GM21825 (cell line): Measurements from ENCODE around the gene MTX1.
"Not testable (repeated sequence)": the region's sequence is repeated elsewhere in the genome, so short reads cannot be mapped to it uniquely, and the experiment has no call there.

Experiments
- ATAC-seq: cut with Tn5 transposase; IDR thresholded peaks from one replicate; pipeline ENCODE4 v1.9.1; 2021; ENCODE audit warnings: mild to moderate bottlenecking, moderate library complexity; ENCODE audit not compliant: unreplicated experiment

MTX1 gene

DNA sequence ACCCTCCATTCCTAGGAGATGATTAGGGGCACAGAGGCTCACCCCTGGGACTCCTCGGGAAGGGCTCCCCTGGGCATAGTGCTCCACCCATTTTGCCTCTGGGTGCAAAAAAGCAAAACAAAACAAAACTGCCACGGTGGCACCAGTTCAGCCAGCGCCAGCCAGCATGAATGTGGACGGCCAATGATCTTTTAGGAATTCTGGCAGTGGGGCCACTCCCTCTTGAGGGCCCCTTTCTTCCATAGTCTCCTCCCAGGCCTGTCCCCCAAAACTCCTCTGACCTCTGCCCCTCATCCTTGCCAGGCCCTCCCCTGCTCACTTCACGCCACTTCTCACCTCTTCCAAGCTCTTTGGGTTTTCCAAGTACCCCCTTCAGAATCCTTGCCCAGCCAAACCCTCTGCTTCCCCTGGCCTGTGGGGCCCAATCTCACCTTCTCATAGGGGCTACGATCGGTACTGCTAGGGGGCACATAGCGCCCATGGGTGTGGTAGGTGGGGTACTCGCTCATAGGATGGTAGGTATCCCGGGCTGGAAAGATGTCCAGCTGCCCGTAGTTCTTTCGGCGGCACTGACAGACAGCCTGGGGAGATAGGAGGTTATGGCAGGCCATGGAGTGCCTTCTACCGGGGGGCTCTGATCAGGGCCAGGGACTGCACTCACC is 21.6 kb upstream of the MTX1 start:
- ATAC-seq: no peak

DNA sequence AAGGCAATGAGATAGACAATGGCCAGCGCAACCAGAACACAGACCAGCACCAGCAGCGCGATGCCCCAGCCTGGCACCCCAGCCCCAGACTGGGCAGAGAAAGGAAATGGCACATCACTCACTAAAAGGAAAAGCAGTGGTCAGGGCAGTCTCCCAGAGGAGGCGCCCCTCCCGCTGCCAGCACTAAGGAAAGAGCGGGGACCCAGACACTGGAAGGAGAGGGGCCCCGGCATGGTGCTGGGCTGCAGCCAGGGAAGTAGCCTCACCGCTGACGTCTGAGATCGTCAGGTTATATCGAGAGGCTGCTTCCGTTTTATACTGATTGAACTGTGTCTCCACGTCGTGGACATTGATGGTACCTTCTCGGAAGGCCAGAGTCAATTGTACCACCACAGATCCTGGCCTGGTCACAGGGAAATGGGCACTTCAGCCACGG is 21.0 kb upstream of the MTX1 start:
- ATAC-seq: no peak

DNA sequence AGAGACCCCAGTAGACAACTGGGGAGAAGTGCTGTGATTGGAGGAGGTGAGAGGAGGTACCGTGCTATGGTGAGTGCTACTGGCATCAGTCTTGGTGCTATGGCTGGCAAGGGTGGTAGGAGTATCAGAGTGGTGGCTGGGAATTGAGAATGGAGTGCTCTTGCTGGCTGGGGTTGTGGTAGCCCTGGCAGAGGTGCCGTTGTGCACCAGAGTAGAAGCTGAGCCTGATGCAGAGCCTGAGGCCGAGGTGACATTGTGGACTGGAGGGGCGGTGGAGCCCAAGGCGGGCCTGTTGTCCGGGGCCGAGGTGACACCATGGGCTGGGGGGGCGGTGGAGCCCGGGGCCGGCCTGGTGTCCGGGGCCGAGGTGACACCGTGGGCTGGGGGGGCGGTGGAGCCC is 20.2 kb upstream of the MTX1 start:
- ATAC-seq: no peak

DNA sequence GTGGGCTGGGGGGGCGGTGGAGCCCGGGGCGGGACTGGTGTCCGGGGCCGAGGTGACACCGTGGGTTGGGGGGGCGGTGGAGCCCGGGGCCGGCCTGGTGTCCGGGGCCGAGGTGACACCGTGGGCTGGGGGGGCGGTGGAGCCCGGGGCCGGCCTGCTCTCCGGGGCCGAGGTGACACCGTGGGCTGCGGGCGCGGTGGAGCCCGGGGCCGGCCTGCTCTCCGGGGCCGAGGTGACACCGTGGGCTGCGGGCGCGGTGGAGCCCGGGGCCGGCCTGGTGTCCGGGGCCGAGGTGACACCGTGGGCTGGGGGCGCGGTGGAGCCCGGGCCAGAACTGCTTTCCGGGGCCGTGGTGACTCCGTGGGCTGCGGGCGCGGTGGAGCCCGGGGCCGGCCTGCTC is 18.6 kb upstream of the MTX1 start:
- not testable (repeated sequence) for ATAC-seq

DNA sequence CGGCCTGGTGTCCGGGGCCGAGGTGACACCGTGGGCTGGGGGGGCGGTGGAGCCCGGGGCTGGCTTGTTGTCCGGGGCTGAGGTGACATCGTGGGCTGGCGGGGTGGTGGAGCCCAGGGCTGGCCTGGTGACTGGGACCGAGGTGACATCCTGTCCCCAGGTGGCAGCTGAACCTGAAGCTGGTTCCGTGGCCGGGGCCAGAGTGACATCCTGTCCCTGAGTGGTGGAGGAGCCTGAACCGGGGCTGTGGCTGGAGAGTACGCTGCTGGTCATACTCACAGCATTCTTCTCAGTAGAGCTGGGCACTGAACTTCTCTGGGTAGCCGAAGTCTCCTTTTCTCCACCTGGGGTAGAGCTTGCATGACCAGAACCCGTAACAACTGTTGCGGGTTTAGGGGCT is 16.6 kb upstream of the MTX1 start:
- ATAC-seq: no peak

DNA sequence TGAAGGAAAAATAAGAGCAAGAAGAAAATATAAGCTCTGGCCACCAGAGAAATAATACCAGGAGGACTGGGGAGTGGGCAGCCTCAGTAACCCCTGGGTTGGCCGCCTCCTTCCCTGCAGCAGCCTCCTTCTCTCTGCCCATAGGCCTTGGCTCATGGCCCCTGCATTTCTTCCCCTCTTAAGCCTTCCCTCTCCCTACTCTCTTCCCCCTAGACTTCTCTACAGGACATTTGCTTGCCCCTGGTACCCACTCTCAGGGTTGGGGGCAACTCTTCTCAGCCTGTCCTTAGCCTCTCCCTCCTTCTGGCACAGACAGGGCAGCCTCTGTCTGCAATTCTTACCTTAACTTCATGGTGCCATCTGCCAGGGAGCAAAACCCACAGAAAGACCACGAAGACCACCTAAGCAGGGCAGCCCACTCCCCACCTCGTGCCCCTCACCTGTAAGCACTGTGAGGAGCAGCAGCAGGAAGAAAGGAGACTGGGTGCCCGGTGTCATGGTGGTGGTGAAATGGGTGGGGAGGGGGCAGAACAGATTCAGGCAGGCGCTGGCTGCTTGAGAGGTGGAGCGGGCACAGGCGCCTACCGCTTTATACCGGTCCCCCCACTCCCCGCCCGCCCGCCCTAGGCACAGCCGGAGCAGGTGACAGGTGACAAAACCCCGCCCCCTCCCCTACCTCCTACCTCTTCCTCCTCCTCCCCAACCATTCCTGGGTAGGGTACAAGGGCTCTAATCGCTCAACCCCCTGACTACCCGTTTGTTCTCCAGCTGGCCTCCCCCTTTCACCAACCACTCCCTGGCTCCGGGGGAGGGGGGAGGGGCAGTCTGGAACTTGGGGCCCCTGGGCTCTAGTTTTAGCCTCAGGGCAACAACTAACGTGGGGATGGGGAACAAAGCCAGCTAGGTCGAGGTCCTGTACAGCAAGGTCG is 15.9 kb upstream of the MTX1 start:
- no peak for ATAC-seq

DNA sequence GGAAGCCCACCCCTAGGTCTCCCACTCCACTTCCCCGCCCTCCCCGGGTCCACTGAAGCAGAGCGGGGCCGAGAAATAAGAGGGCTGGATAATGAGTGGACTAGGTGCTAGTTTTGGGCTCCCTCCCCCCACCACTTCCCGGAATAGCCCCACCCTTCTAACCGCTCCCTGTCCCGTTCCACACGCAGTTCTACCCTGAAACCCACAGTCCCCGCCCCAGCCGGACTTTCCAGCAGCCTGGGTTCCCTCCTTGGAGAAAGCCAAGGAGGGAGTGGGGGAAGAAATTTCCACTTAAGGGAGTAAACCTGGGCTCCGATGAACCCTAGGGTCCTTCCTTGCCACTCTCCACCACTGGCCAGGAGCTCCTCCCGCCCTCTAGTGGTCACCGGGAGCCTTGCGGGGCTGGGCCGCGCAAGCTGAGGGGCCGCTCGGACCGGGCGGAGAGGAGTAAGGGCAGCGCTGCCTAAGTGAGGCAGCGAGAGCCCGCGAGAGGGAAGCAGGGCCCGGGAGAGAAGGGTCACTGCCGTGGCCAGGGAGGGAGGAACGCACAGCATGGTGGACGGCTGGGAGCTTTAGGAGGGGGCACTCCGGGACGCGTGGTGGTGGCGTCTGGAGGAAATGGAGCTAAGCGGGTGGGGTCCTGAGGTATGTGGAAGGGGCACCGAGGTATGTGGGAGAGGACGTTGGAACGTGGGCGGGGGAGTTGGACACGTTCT is 15.1 kb upstream of the MTX1 start:
- ATAC-seq: peak; percentile 50

DNA sequence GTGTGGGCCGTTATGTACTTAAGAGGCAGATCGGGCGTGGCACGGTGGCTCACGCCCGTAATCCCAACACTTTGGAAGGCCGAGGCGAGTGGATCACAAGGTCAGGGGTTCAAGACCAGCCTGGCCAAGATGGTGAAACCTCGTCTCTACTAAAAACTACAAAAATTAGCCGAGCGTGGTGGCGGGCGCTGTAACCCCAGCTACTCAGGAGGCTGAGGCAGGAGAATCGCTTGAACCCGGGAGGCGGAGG is 14.6 kb upstream of the MTX1 start:
- not testable (repeated sequence) for ATAC-seq

DNA sequence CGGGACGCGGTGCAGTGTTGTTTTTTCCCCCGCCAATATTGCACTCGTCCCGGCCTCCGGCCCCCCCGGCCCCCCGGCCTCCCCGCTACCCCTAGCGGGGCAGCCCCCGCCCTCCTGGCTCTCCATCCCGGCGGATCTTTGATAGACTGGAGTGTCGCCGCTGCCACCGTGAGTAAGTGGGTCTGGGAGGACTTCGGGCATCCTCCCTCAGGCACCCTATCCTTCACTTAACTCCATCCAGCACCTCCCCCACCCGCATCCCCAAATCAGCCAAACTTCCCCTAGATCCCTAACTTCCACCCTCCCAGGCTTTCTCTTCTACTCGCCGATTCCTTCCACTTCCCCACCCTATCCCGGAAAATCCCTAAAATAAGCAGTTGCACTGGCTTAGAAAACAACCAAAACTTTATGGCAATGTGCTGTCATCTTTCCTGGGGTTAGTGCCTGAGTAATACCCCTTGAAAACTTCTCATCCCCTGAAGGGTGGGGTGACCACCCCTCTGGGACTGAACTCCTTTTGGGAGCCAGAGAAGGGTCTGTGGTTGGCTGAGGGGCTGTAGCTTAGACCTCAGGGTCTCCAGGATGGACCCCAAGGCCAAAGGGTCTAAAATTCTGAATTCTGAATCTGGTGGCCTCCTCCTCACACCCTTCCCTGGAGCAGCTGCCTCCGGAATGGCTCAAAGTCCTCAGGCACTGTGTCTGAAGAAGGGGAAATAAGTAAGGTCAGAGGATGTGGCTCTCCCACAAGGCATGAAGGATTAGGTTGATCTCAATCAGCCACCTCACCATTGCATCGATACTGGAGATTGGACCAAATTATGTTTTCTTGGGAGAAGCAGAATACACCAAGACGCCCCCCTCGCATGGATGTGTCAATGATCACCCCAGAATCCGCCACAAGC is 13.0 kb upstream of the MTX1 start:
- ATAC-seq: no peak

DNA sequence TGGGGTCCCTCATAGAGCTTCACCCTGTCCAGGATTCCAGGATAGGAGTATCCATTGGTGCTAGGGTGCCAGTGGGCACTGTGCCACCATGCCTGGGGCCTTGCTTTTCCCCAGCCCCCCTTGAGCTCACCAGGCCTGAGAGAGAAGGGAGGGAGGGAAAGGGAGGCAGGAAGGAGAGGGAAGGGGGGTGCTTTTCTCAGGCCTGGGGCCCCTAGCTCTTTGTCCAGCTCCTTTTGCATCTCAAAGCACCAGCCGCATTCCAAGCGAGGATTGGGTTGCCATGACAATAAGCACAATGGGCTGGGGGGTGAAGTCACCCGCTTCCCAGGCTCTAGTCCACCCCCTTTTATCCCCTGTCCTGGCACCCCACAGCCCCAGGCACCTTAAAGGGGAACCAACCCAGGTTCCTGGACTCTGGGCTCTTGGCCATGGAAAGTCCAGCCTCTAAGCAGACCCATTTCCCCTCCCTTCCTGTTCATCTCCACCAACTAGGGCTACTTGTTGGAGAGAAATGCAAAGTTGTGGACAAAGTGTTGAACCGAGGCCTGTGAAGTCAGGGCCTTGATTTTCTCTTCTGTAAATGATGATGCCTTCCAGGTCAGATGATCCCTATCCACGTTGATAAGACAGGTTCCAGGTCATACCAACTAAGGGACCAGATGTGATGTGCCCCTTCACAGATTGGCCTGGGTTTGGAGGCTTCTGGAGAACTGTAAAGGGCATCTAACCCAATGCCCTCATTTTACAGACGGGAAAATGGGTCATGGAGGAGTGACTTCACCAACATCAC is 12.2 kb upstream of the MTX1 start:
- no peak for ATAC-seq

DNA sequence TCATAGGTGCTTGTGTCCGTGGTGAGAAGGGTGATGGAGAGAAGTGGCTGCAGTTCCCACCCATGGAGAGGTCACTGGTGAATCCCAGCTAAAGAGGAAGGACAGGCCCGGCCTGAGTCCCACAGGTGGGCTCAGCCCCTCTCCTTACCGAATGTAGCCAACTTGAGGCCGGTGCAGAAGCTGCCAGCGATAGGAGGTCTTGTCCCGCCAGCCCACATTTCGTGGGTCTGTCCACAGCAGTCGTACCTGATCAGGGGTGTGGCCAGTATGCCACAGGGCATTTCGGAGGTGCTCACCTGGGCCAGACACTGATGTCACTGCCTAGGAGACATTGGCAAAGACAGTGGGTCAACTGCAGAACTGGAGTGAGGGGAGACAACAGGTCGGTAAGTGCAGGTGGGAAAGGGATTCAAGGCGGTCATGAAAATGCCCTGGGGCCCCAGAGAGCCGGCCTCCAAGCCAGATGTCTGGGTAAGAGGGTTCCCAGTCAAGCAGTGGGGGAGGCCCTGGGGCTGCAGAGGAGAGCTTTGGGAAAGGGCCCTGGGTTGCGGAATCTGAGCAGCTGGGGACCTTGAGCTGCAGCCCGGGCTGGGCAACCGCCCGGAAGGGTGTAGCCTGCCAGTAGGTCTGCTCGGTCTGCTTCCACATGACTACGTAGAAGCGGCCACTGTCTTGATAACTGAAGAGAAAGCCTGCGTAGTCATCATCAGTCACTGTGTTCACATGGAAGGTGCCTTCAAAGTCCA is 11.4 kb upstream of the MTX1 start:
- no peak for ATAC-seq

DNA sequence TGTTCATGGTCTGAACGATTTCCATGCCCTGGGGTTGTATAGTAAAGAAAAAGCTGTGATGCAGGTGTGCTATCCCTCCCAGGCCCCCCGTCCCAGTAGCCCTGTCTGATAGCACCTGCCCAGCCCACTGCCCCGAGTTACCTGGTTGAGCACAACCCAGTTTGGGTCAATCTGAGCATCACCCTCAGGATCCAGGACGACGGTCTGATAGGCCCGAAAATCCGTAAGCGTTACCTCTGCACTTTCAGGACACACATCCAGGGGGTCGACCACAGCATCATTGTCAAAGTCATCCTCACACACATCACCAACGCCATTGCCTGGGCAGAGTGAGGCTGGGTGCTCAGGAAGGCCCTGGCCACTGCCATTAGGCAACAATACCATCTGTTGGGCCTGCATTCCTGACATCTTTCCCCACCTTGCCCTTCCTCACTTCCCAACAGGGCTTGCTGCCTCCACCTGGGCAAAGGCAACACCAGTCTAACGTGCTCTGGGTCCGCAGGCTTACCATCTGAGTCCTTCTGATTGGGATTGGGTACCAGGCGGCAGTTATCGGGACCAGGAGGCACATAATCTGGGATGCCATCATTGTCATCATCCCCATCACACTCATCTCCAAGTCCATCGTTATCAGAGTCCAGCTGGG is 10.5 kb upstream of the MTX1 start:
- no peak for ATAC-seq

DNA sequence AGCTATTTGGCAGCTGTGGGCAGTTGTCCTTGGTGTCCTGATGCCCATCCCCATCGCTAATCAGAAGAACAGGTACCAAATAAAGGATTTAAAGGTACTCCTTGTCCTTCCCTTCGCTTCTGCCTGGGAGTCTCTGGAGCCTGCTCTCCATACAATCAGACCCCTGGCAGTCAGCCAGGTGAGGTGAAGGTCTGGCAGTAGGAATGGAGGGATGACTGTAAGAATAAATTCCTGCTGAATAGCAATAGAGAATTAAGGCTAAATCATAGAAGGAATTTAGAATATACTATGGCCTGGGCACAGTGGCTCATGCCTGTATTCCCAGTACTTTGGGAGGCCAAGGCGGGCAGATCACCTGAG is 10.0 kb upstream of the MTX1 start:
- ATAC-seq: no peak

DNA sequence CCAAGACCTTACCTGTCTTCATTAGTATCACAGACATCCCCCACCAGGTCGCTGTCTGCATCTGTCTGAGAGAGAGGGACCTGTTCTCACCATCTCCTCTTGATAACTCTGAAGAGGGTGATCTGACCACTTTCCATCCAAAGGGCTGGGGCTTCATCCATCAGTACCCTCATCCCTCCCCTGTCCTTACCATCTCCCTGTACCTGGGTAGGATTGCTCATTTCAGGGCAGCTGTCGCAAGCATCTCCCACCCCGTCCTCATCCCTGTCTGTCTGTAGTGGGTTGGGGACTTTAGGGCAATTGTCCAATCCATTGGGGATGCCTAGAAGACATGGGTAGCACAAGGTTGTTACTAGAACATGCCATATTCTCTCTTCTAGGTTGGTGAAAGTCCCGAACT is 8.7 kb upstream of the MTX1 start:
- no peak for ATAC-seq

DNA sequence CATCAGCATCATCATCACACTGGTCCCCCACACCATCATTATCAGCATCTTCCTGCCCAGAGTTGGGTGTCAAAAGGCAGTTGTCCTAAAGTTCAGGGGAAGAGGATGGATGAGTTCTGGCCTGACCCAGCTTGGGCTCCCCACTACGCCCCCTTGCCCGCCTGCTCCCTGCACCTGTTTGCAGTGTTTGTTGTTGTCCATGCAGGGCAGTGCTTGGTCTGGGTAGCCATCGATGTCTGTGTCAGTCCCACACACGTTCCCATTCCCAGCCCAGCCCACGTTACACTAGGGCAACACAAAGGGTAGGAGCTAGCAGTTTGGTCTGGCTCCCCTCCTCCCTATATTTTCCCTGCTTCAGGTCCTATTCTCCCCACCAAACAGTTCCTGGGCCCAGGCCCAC is 7.6 kb upstream of the MTX1 start:
- ATAC-seq: no peak

DNA sequence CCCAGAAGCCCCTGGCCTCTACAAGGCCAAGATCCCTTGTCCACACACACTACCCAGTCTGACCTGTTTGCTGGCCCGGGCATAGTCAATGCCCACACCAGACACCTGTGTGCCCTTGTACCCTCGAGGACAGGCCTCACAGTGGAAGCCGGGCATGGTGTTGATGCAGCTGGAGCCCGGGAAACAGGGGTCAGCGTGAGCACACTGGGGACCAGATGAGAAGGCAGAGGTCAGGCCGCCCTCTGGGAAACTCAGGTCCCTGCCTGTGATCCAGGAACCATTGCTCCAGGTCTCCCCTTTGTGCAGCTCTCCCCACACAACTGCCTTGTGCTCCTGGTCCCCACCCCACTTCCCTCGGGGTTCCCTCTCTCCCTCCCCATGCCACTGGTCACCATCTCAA is 6.3 kb upstream of the MTX1 start:
- ATAC-seq: no peak

DNA sequence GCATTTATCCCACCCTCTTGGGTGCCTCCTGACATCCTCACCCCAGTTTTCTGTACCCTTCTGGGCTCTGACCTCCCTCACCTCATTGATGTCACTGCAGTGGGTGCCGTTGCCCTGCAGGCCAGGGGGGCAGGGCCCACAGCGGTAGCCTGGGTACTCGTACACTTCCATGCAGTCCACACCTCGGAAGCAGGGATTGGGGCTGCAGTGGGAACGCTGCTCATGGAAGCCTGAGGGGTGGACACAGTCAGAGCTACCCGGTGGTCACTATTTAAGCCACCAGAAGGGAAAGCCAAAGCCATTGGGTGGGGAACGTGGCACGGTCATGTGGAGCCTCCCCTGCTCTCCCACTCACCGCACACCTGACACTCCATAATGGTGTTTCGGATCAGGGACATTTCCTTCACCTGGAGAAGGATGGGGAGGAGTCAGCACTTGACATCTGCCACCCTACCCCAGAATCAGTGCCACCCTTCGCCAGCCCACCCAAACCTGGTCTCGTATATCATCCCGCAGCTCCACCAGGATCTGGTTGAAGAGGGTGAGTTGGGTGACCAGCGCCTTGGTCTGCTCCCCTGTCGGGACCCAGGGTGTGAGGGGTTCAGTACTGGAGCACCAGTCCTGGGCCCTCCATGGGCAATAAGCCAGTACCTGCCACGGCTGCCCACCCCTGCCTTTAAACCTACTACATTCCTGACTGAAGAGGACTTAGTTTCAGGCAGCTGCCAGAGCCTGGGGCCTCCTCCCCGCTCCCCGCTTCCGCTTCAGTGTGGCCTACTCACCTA is 5.6 kb upstream of the MTX1 start:
- ATAC-seq: no peak

DNA sequence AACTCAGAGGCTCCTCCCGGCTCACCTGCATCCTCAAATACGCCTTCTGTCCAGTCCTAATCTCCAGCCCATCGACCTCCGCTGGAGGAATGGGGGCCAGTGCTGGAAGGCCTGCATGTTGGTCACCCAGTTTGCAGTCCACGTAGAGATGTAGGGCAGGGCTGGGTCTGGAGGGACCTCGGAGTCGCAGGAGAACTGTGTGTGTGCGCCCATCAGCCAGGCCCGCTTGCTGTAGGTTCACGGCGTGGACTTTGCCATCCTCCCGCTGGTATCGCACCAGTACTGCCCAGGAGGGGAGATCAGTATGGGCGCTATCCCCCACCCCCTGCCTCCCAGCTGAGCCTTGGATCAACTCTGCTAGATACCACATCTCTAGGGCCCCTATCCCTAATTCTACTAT is 3.5 kb upstream of the MTX1 start:
- ATAC-seq: no peak
